Stimulated activated CD4-positive, alpha-beta T cell treated with anti-CD3 and anti-CD28 coated beads, Interleukin-1b, Interleukin-23, amount 100 ng/mL, for 4 hours (primary cell): ENCODE data around the gene IL17RB.

Experiments
- DNase-seq, 2 donors: peaks; one replicate each; pipeline ENCODE4 v3.0.0-alpha.2; 2020; ENCODE audit warnings: low read depth in 2 of 2

IL17RB gene

DNA sequence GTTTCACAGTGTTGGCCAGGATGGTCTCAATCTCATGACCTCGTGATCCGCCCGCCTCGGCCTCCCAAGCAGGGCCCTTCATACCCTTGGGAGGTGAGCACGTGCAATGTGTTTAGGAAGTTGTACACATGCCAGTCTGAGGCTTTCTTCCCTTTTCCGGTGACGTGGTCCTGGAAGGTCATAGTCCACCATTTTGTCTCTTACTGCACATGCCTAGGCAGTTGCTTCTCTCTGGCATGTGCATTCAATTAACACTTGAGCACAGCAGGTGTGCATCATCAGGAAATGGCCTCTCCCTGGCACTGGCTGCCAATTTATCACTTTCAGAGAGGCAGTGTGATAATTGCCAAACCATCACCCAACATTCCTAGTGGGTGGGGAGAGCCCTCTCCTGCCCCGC, 67.0 kb downstream of the IL17RB start:
- no peak for DNase-seq
